Nephron (organoid): ENCODE data around the gene SMG5.
A peak's percentile ranks its signal among the peaks of the same experiment; 100 is the strongest.

Source experiments
- H3K27ac Mint-ChIP-seq, 3 experiments: 2 replicates each; pipeline ENCODE4 v1.8.0; 2020; ENCODE audit warnings: mixed read lengths in 3 of 3, mild to moderate bottlenecking in 2 of 3, moderate library complexity in 1 of 3
- H3K27me3 Mint-ChIP-seq: 2 replicates; pipeline ENCODE4 v1.8.0; 2021; ENCODE audit warnings: low read depth, mild to moderate bottlenecking, moderate library complexity, mixed read lengths
- H3K36me3 Mint-ChIP-seq: 2 replicates; pipeline ENCODE4 v1.8.0; 2020; ENCODE audit warnings: low read depth, mixed read lengths
- H3K4me1 Mint-ChIP-seq: 2 replicates; pipeline ENCODE4 v1.8.0; 2020; ENCODE audit warnings: mixed read lengths
- H3K4me3 Mint-ChIP-seq, 3 experiments: 2 replicates each; pipeline ENCODE4 v1.8.0; 2020; ENCODE audit warnings: mild to moderate bottlenecking in 3 of 3, mixed read lengths in 3 of 3, moderate library complexity in 2 of 3
- H3K9me3 Mint-ChIP-seq: 2 replicates; pipeline ENCODE4 v1.8.0; 2020; ENCODE audit warnings: mixed read lengths
- CTCF ChIP-seq, 3 experiments: fragments of 200-600 bp; sonication (generic); IDR thresholded peaks; one replicate each; pipeline ENCODE4 v1.5.0; 2021; ENCODE audit warnings: antibody characterized with exemption in 3 of 3; ENCODE audit not compliant: unreplicated experiment in 3 of 3

Gene SMG5

GRCh38 chr1:156262461-156263287 is 20.0 kb downstream of the SMG5 start:
- H3K4me3 Mint-ChIP-seq: no peak overlapping the region
- H3K27ac Mint-ChIP-seq: no peak overlapping the region
- H3K4me1 Mint-ChIP-seq: no peaks in the 10 kb centered on the region
- H3K9me3 Mint-ChIP-seq: no peaks in the 10 kb centered on the region
- TF ChIP-seq CTCF (IDR thresholded peaks at IDR 0.05; ENCODE audit: unreplicated experiment in 3 of 3): no peak
- no peaks in the 10 kb centered on the region for H3K27me3 Mint-ChIP-seq
- H3K36me3 Mint-ChIP-seq: peaks cover 81% of the 10 kb centered on the region

GRCh38 chr1:156260896-156261295 is 21.7 kb downstream of the SMG5 start:
- no peak for TF ChIP-seq CTCF (IDR thresholded peaks at IDR 0.05; ENCODE audit: unreplicated experiment in 3 of 3)
- peak overlapping the region in 1 of 3 experiments; percentile 8 for H3K27ac Mint-ChIP-seq

GRCh38 chr1:156259805-156260204 is 22.8 kb downstream of the SMG5 start:
- no peak overlapping the region for H3K27ac Mint-ChIP-seq
- H3K9me3 Mint-ChIP-seq: no peaks in the 10 kb centered on the region
- no peak for TF ChIP-seq CTCF (IDR thresholded peaks at IDR 0.05; ENCODE audit: unreplicated experiment in 3 of 3)

More at GRCh38 chr1:156260896-156261295, 21.7 kb downstream of the SMG5 start:
- Mint-ChIP-seq H3K27me3 (no peaks in the 10 kb centered on the region), H3K4me3 (no peak overlapping the region), H3K36me3 (peaks cover 80% of the 10 kb centered on the region), H3K9me3 (no peaks in the 10 kb centered on the region), H3K4me1 (no peaks in the 10 kb centered on the region)

GRCh38 chr1:156258859-156259258 is 23.8 kb downstream of the SMG5 start:
- no peak for TF ChIP-seq CTCF (IDR thresholded peaks at IDR 0.05; ENCODE audit: unreplicated experiment in 3 of 3)

More at GRCh38 chr1:156259805-156260204, 22.8 kb downstream of the SMG5 start:
- Mint-ChIP-seq H3K4me3 (no peak overlapping the region), H3K36me3 (peaks cover 72% of the 10 kb centered on the region), H3K27me3 (no peaks in the 10 kb centered on the region), H3K4me1 (no peaks in the 10 kb centered on the region)

GRCh38 chr1:156257711-156258110 is 24.9 kb downstream of the SMG5 start:
- Mint-ChIP-seq H3K9me3 (no peaks in the 10 kb centered on the region), H3K4me1 (no peaks in the 10 kb centered on the region), H3K27ac (no peak overlapping the region), H3K36me3 (peaks cover 69% of the 10 kb centered on the region), H3K4me3 (no peak overlapping the region), H3K27me3 (no peaks in the 10 kb centered on the region)
- no peak for TF ChIP-seq CTCF (IDR thresholded peaks at IDR 0.05; ENCODE audit: unreplicated experiment in 3 of 3)

More at GRCh38 chr1:156258859-156259258, 23.8 kb downstream of the SMG5 start:
- no peak overlapping the region for H3K4me3 Mint-ChIP-seq
- H3K27ac Mint-ChIP-seq: no peak overlapping the region
- H3K4me1 Mint-ChIP-seq: no peaks in the 10 kb centered on the region
- no peaks in the 10 kb centered on the region for H3K27me3 Mint-ChIP-seq
- H3K36me3 Mint-ChIP-seq: peaks cover 69% of the 10 kb centered on the region
- no peaks in the 10 kb centered on the region for H3K9me3 Mint-ChIP-seq

- TF ChIP-seq CTCF (IDR thresholded peaks at IDR 0.05; ENCODE audit: unreplicated experiment in 3 of 3): no peak
- Mint-ChIP-seq H3K27me3 (no peaks in the 10 kb centered on the region), H3K4me1 (no peaks in the 10 kb centered on the region), H3K9me3 (no peaks in the 10 kb centered on the region), H3K36me3 (peaks cover 56% of the 10 kb centered on the region), H3K27ac (no peak overlapping the region), H3K4me3 (no peak overlapping the region)
Measured at GRCh38 chr1:156253634-156254033, 29.0 kb downstream of the SMG5 start.
